Measurements from ENCODE around the gene CTSH. TPM values are rescaled to one million over a fixed set of nuclear protein-coding genes. Genes with fewer than 3 reads are reported as not detected.
"Not testable (repeated sequence)": the region's sequence is repeated elsewhere in the genome, so short reads cannot be mapped to it uniquely, and the experiment has no call there.

Gene CTSH
- total and polyA plus RNA-seq, 2 donors (not counting 1 experiment from before 2014, with no cell fraction given) = 5.3 to 6.9 TPM

GRCh38 chr15:78872972-78873792 lies 71.7 kb downstream of the CTSH start:
- Histone ChIP-seq H3K4me2 (ENCODE audit: extremely low read depth, insufficient read depth, low read length) (peak overlapping the region; percentile 23), H2AFZ (ENCODE audit: low read length) (no peak overlapping the region), H3K9ac (ENCODE audit: insufficient read depth, low read length) (peak overlapping the region; percentile 100), H3K4me1 (ENCODE audit: control insufficient read depth, extremely low read depth, insufficient read depth, low read length) (peaks cover 9% of the 10 kb centered on the region), H3K36me3 (ENCODE audit: control insufficient read depth, insufficient read depth, low read length) (no peaks in the 10 kb centered on the region), H3K4me3 (replicated peaks in 1 of 4; ENCODE audit: control extremely low read depth in 1 of 4, insufficient read depth in 1 of 4, low read depth in 3 of 4, low read length in 4 of 4) (peak overlapping the region; percentile 95 to 100 (median 99)), H3K27ac (ENCODE audit: insufficient read depth, low read length) (peak overlapping the region; percentile 100), H3K9me3 (ENCODE audit: control insufficient read depth, insufficient read depth, low read depth, low read length) (no peaks in the 10 kb centered on the region), H4K20me1 (ENCODE audit: control insufficient read depth, extremely low read depth, insufficient read depth, low read length) (peaks cover 9% of the 10 kb centered on the region), H3K79me2 (ENCODE audit: control insufficient read depth, insufficient read depth, low read length) (peaks cover 53% of the 10 kb centered on the region), H3K27me3 (ENCODE audit: control insufficient read depth, insufficient read depth, low read length) (no peaks in the 10 kb centered on the region)
- DNase-seq (ENCODE audit: low read depth in 2 of 2) = peak; percentile 90 to 93
- TF ChIP-seq EZH2 (IDR thresholded peaks at IDR 0.05; ENCODE audit: low read length, missing control alignments) (no peak), CTCF (conservative IDR thresholded peaks at IDR 0.05 in 1 of 2, IDR thresholded peaks at IDR 0.05 in 1 of 2; ENCODE audit: low read depth in 1 of 2, low read length in 2 of 2) (peak; percentile 33 to 54)

GRCh38 chr15:78872155-78872971 lies 72.5 kb downstream of the CTSH start, which contains the start of gene MORF4L1:
Gene MORF4L1, plus strand, starts transcription at chr15:78872890. Its CDS starts 128 bp downstream, at chr15:78873018.
- Histone ChIP-seq H3K4me2 (ENCODE audit: extremely low read depth, insufficient read depth, low read length) (peak within 1 kb of the TSS; percentile 92), H3K36me3 (ENCODE audit: control insufficient read depth, insufficient read depth, low read length) (no peaks in the 10 kb centered on the region), H3K4me3 (replicated peaks in 1 of 4; ENCODE audit: control extremely low read depth in 1 of 4, insufficient read depth in 1 of 4, low read depth in 3 of 4, low read length in 4 of 4) (peak within 1 kb of the TSS; percentile 95 to 100 (median 99)), H3K4me1 (ENCODE audit: control insufficient read depth, extremely low read depth, insufficient read depth, low read length) (peaks cover 4% of the 10 kb centered on the region), H3K9me3 (ENCODE audit: control insufficient read depth, insufficient read depth, low read depth, low read length) (no peaks in the 10 kb centered on the region), H2AFZ (ENCODE audit: low read length) (peak within 1 kb of the TSS; percentile 97), H3K79me2 (ENCODE audit: control insufficient read depth, insufficient read depth, low read length) (peaks cover 45% of the 10 kb centered on the region), H4K20me1 (ENCODE audit: control insufficient read depth, extremely low read depth, insufficient read depth, low read length) (peaks cover 8% of the 10 kb centered on the region), H3K27me3 (ENCODE audit: control insufficient read depth, insufficient read depth, low read length) (no peaks in the 10 kb centered on the region), H3K27ac (ENCODE audit: insufficient read depth, low read length) (peak within 1 kb of the TSS; percentile 100), H3K9ac (ENCODE audit: insufficient read depth, low read length) (peak within 1 kb of the TSS; percentile 100)
- TF ChIP-seq EZH2 (IDR thresholded peaks at IDR 0.05; ENCODE audit: low read length, missing control alignments) = no peak
- DNase-seq (ENCODE audit: low read depth in 2 of 2) = peak; percentile 94 to 95

- DNase-seq (ENCODE audit: low read depth in 2 of 2); H3K36me3 ChIP-seq (ENCODE audit: control insufficient read depth, insufficient read depth, low read length); H3K9ac ChIP-seq (ENCODE audit: insufficient read depth, low read length); H3K4me1 ChIP-seq (ENCODE audit: control insufficient read depth, extremely low read depth, insufficient read depth, low read length); H3K4me2 ChIP-seq (ENCODE audit: extremely low read depth, insufficient read depth, low read length); H3K9me3 ChIP-seq (ENCODE audit: control insufficient read depth, insufficient read depth, low read depth, low read length); H4K20me1 ChIP-seq (ENCODE audit: control insufficient read depth, extremely low read depth, insufficient read depth, low read length); H3K27me3 ChIP-seq (ENCODE audit: control insufficient read depth, insufficient read depth, low read length): not testable (repeated sequence)
- Histone ChIP-seq H3K79me2 (ENCODE audit: control insufficient read depth, insufficient read depth, low read length) (peaks cover 37% of the 10 kb centered on the region), H2AFZ (ENCODE audit: low read length) (peak overlapping the region; percentile 97), H3K27ac (ENCODE audit: insufficient read depth, low read length) (peak overlapping the region; percentile 100), H3K4me3 (replicated peaks in 1 of 4; ENCODE audit: control extremely low read depth in 1 of 4, insufficient read depth in 1 of 4, low read depth in 3 of 4, low read length in 4 of 4) (peak overlapping the region in 1 of 4 experiments; percentile 69)
Observed at GRCh38 chr15:78871483-78872127, 73.2 kb downstream of the CTSH start.

Other genes starting within 250 kb of the CTSH start
- gene ADAMTS7, start 133.6 kb downstream of the CTSH start, total RNA-seq = 5.1 and 7.9 TPM in 2 replicates
- 1.8 and 7.9 TPM in 2 replicates for gene ADAMTS7, start 133.6 kb downstream of the CTSH start, polyA plus RNA-seq
- 268 and 345 TPM in 2 replicates for gene MORF4L1, start 72.2 kb downstream of the CTSH start, total RNA-seq
- 616 and 710 TPM in 2 replicates for gene MORF4L1, start 72.2 kb downstream of the CTSH start, polyA plus RNA-seq
- gene RASGRF1, start 145.7 kb upstream of the CTSH start, total RNA-seq = not detected in 2 replicates
- gene RASGRF1, start 145.7 kb upstream of the CTSH start, polyA plus RNA-seq = 0.02 and 0.09 TPM in 2 replicates